ENCODE results near the gene VTI1A. TPM values are rescaled to one million over a fixed set of nuclear protein-coding genes. Genes with fewer than 3 reads are reported as not detected.

VTI1A gene
- total RNA-seq, 3 donors from 2014 or later (not counting 1 experiment from before 2014, with no cell fraction given) = 62.6 to 77.6 (median 68.2) TPM

DNA sequence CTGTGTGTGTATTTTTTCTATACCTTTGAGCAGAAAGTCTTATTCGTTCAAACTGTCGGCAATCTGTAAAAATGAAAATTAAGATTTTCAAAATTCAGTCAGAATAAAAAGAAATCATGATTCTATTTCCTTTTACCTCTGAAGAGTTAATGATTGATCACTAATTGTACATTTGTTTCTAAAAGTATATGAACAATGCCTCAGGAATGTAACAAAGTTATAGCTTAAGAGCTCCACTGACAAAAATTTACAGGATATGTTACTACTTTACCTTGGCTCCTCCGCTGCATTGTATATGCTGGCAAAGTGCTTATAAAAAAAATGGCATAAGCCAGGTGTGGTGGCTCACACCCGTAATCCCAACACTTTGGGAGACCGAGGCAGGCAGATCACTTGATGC, 225.7 kb downstream of the VTI1A start:
- Histone ChIP-seq H3K4me3 (ENCODE audit: low read length) (no peak overlapping the region), H3K27ac (ENCODE audit: low read length) (no peak overlapping the region), H3K27me3 (ENCODE audit: control insufficient read depth, insufficient read depth, low read length) (no peaks in the 10 kb centered on the region), H3K36me3 (ENCODE audit: control insufficient read depth, insufficient read depth, low read length) (peaks cover 13% of the 10 kb centered on the region), H3K4me1 (ENCODE audit: control insufficient read depth, insufficient read depth, low read length) (no peaks in the 10 kb centered on the region), H3K9me3 (ENCODE audit: control insufficient read depth, insufficient read depth, low read length) (no peaks in the 10 kb centered on the region)
- no peak overlapping the region for H3K4me3 Mint-ChIP-seq
- H3K9me3 Mint-ChIP-seq = no peaks in the 10 kb centered on the region
- no peaks in the 10 kb centered on the region for H3K27me3 Mint-ChIP-seq (ENCODE audit: low read depth in 2 of 2)
- H3K36me3 Mint-ChIP-seq = no peaks in the 10 kb centered on the region
- DNase-seq (no peak), ATAC-seq (no peak)
- TF ChIP-seq, protein P1, sequence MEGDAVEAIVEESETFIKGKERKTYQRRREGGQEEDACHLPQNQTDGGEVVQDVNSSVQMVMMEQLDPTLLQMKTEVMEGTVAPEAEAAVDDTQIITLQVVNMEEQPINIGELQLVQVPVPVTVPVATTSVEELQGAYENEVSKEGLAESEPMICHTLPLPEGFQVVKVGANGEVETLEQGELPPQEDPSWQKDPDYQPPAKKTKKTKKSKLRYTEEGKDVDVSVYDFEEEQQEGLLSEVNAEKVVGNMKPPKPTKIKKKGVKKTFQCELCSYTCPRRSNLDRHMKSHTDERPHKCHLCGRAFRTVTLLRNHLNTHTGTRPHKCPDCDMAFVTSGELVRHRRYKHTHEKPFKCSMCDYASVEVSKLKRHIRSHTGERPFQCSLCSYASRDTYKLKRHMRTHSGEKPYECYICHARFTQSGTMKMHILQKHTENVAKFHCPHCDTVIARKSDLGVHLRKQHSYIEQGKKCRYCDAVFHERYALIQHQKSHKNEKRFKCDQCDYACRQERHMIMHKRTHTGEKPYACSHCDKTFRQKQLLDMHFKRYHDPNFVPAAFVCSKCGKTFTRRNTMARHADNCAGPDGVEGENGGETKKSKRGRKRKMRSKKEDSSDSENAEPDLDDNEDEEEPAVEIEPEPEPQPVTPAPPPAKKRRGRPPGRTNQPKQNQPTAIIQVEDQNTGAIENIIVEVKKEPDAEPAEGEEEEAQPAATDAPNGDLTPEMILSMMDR (IDR thresholded peaks at IDR 0.05) = no peak
- WGBS (ENCODE audit: insufficient coverage) = 93% methylated on average over 3 of the region's 5 CpGs
- intact Hi-C loops (cut with micrococcal nuclease) = no loop called here
- H3K27ac Mint-ChIP-seq = no peak overlapping the region
- no peaks in the 10 kb centered on the region for H3K4me1 Mint-ChIP-seq

- TF ChIP-seq, protein P1 (IDR thresholded peaks at IDR 0.05) = no peak
- no peaks in the 10 kb centered on the region for H3K36me3 Mint-ChIP-seq
These were observed 228.6 kb downstream of the VTI1A start for GRCh38 chr10:112675560-112676083.

GRCh38 chr10:112677689-112678088, 230.7 kb downstream of the VTI1A start:
- H3K4me1 Mint-ChIP-seq = no peaks in the 10 kb centered on the region

More at GRCh38 chr10:112675560-112676083, 228.6 kb downstream of the VTI1A start:
- Histone ChIP-seq H3K27ac (ENCODE audit: low read length) (no peak overlapping the region), H3K36me3 (ENCODE audit: control insufficient read depth, insufficient read depth, low read length) (peaks cover 5% of the 10 kb centered on the region), H3K4me3 (ENCODE audit: low read length) (no peak overlapping the region), H3K4me1 (ENCODE audit: control insufficient read depth, insufficient read depth, low read length) (no peaks in the 10 kb centered on the region), H3K9me3 (ENCODE audit: control insufficient read depth, insufficient read depth, low read length) (no peaks in the 10 kb centered on the region), H3K27me3 (ENCODE audit: control insufficient read depth, insufficient read depth, low read length) (no peaks in the 10 kb centered on the region)
- H3K9me3 Mint-ChIP-seq = no peaks in the 10 kb centered on the region
- no peaks in the 10 kb centered on the region for H3K27me3 Mint-ChIP-seq (ENCODE audit: low read depth in 2 of 2)
- no peak overlapping the region for H3K27ac Mint-ChIP-seq
- ATAC-seq (no peak), DNase-seq (no peak)
- H3K4me1 Mint-ChIP-seq = no peaks in the 10 kb centered on the region
- WGBS (ENCODE audit: insufficient coverage) = 100% methylated on average over 4 of the region's 10 CpGs
- H3K4me3 Mint-ChIP-seq = no peak overlapping the region
- intact Hi-C loops (cut with micrococcal nuclease) = no loop called here

More at GRCh38 chr10:112677689-112678088, 230.7 kb downstream of the VTI1A start:
- peaks cover 4% of the 10 kb centered on the region for H3K36me3 ChIP-seq (ENCODE audit: control insufficient read depth, insufficient read depth, low read length)
- no peaks in the 10 kb centered on the region for H3K27me3 ChIP-seq (ENCODE audit: control insufficient read depth, insufficient read depth, low read length)
- Mint-ChIP-seq H3K4me3 (no peak overlapping the region), H3K27me3 (ENCODE audit: low read depth in 2 of 2) (no peaks in the 10 kb centered on the region), H3K36me3 (no peaks in the 10 kb centered on the region), H3K9me3 (no peaks in the 10 kb centered on the region), H3K27ac (no peak overlapping the region)
- TF ChIP-seq, protein P1 (IDR thresholded peaks at IDR 0.05) = no peak
- 97% methylated on average over 4 of the region's 5 CpGs for WGBS (ENCODE audit: insufficient coverage)
- intact Hi-C loops (cut with micrococcal nuclease) = no loop called here
- H3K4me3 ChIP-seq (ENCODE audit: low read length) = no peak overlapping the region
- DNase-seq = no peak
- H3K27ac ChIP-seq (ENCODE audit: low read length) = no peak overlapping the region
- ATAC-seq = no peak
- H3K4me1 ChIP-seq (ENCODE audit: control insufficient read depth, insufficient read depth, low read length) = no peaks in the 10 kb centered on the region
- H3K9me3 ChIP-seq (ENCODE audit: control insufficient read depth, insufficient read depth, low read length) = no peaks in the 10 kb centered on the region
